HG02642 (cell line): ENCODE data around the gene MMRN1.

Source experiments
- ATAC-seq: cut with Tn5 transposase; IDR thresholded peaks from one replicate; pipeline ENCODE4 v1.9.1; 2021; ENCODE audit warnings: mild to moderate bottlenecking; ENCODE audit not compliant: unreplicated experiment, poor library complexity

MMRN1 gene

GRCh38 chr4:89894649-89895550 lies at the start of gene MMRN1:
Gene MMRN1 (plus strand): TSS chr4:89894854. CDS start chr4:89894972, 118 bp downstream.
- ATAC-seq: peak; percentile 70

GRCh38 chr4:89847571-89848325 lies 46.9 kb upstream of the MMRN1 start:
- no peak for ATAC-seq

- ATAC-seq: no peak
Observed at GRCh38 chr4:89855236-89855635, 39.4 kb upstream of the MMRN1 start.

GRCh38 chr4:89860971-89861370 lies 33.7 kb upstream of the MMRN1 start:
- ATAC-seq: no peak

- no peak for ATAC-seq
Observed at GRCh38 chr4:89863533-89863932, 31.1 kb upstream of the MMRN1 start.

GRCh38 chr4:89868276-89868675 lies 26.4 kb upstream of the MMRN1 start:
- no peak for ATAC-seq

GRCh38 chr4:89868999-89869589 lies 25.6 kb upstream of the MMRN1 start:
- ATAC-seq: no peak

GRCh38 chr4:89871211-89871610 lies 23.4 kb upstream of the MMRN1 start:
- no peak for ATAC-seq

- no peak for ATAC-seq
Observed at GRCh38 chr4:89876548-89876947, 18.1 kb upstream of the MMRN1 start.

GRCh38 chr4:89878611-89879010 lies 16.0 kb upstream of the MMRN1 start:
- no peak for ATAC-seq

- no peak for ATAC-seq
Observed at GRCh38 chr4:89879215-89879614, 15.4 kb upstream of the MMRN1 start.

- ATAC-seq: no peak
Observed at GRCh38 chr4:89889289-89889688, 5.4 kb upstream of the MMRN1 start.

GRCh38 chr4:89897867-89898266 lies 3.2 kb downstream of the MMRN1 start:
- ATAC-seq: no peak

GRCh38 chr4:89898304-89898716 lies 3.7 kb downstream of the MMRN1 start:
- peak; percentile 71 for ATAC-seq

GRCh38 chr4:89899152-89899551 lies 4.5 kb downstream of the MMRN1 start:
- no peak for ATAC-seq

GRCh38 chr4:89899854-89900253 lies 5.2 kb downstream of the MMRN1 start:
- no peak for ATAC-seq

GRCh38 chr4:89901808-89902431 lies 7.3 kb downstream of the MMRN1 start:
- peak; percentile 81 for ATAC-seq

- ATAC-seq: no peak
Observed at GRCh38 chr4:89904524-89904923, 9.9 kb downstream of the MMRN1 start.

- ATAC-seq: no peak
Observed at GRCh38 chr4:89906316-89906715, 11.7 kb downstream of the MMRN1 start.

- no peak for ATAC-seq
Observed at GRCh38 chr4:89906777-89907521, 12.3 kb downstream of the MMRN1 start.
